Tongue (tissue), 2 donors: ENCODE data around the gene MCF2L. TPM values are rescaled to one million over a fixed set of nuclear protein-coding genes. Genes with fewer than 3 reads are reported as not detected.

Experiments
- DNase-seq: peaks from one replicate; pipeline ENCODE4 v3.0.0-alpha.2; 2015
- total RNA-seq: library from RNA; depleted of rRNA; stranded (reverse); fragments of >200 nt; gene quantifications from one replicate; pipeline ENCODE4 v1.2.3, GENCODE V29; 2014

The MCF2L gene
- total RNA-seq, 1 donor from 2014 or later: 60.7 TPM

DNA sequence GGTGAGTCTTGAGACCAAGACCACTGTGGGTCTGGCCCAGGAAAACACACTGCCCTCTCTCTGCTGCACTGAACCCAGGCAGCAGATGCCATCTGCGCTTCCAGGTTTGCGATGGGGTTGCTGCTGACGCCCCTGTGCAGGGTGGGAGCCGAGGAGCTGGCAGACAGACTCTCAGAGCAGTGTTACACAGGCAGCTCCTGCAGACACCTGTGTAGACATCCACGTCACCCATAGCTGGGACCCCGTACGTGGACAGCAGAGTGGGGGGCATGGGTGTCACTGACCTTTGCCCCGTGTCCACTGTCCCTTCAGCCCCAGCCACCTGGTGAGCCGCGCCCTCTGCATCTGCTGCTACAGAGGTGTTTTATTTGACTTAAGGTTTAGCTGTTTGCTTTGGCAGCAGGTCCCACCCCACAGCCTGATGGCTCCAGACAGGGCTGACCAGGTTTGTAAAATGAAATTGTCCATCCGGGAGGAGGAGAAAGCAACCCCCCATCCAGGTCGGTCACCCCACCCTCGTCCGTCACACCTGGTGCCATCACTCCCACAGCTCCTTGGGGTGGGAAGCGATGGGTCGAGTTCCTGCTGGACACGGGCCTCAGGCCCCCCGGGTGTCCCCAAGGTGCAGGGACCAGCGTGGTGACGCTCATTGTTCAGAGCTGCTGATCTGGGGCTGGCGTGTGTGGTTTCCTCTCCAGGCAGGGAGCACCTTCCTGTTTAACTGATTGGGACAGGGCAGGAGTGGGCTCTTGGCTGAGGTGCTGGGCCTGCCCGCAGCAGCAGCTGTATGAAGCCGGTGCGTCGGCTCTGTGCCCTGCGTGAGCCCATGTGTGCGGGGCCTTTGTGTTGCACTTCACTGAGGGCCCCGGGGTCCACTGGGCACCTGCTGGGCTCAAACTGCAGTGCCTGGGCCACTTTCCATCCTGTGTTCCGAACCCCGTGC is 28.4 kb downstream of the MCF2L start:
- DNase-seq: no peak

- peak; percentile 56 for DNase-seq
Observed at GRCh38 chr13:112998521-112999280, 29.7 kb downstream of the MCF2L start.

GRCh38 chr13:112999414-113000177 is 30.6 kb downstream of the MCF2L start:
- no peak for DNase-seq

DNA sequence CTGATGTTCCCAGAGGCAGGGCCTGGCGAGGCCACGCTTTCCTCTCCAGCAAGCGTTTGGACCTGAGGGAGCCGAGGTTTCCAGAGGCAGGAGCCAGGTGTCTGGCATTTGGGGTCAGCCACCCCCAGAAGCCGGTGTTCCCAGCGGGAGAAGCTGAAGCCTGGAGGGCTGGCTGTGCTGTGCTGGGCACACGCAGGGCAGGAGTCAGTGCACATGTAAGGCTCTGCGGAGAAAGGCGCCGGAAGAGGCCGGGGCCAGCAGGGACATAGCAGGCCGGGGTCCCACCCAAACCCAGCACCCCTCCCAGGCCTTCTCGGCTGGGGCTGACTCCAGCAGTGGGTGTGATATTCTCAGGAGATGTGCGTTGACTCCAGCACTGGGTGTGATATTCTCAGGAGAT is 31.6 kb downstream of the MCF2L start:
- no peak for DNase-seq

- DNase-seq: peak; percentile 97
Observed at GRCh38 chr13:113001241-113002140, 32.5 kb downstream of the MCF2L start.

DNA sequence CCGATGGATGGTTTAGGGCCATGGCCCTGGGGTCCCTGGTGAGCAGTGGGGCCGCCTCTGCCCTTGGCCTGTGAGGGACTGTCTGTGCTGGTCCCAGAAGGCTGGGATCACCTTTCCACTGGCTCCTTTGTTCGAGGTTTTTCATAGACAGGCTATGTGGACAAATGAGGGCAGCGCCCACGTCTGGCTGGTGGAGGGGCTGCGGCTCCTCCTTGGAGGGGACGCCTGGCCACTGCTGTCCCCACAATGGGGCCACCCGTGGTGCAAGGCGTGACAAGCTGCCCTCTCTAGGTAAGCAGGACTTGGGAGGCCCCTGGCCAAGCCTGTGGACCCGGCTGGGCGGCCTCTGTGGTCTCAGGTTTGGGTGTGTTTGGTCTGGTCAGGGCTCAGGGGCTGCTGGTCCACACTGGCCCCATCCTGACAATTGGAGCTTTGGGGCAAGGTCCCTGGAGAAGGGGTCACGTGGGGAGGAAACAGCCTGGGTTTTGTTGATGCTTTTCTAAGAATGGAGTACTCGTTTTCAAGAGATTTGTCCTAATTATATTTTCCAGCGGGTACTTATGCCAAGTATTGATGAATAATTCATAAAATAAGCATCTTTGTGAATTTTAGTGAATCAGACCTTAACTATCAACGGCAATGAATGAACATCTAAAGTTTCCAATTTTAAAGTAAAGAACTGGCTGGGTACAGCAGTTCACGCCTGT is 33.3 kb downstream of the MCF2L start:
- peak; percentile 72 for DNase-seq

DNA sequence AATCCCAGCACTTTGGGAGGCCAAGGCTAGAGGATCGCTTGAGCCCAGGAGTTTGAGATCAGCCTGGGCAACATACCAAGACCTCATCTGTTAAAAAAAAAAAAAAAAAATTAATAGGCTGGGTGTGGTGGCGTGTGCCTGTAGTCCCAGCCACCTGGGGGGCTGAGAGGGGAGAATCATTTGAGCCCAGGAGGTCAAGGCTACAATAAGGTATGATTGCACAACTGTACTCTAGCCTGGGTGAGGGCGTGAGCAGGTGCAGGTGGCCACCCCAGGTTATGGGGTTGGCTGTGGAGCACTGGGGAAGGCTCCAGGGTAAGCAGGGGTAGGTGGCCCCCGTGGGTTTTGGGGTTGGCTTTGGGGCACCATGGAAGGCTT is 33.9 kb downstream of the MCF2L start:
- no peak for DNase-seq

GRCh38 chr13:113004126-113004525 is 35.1 kb downstream of the MCF2L start:
- no peak for DNase-seq

- no peak for DNase-seq
Observed at GRCh38 chr13:113005076-113005865, 36.3 kb downstream of the MCF2L start.

GRCh38 chr13:113005997-113006396 is 37.0 kb downstream of the MCF2L start:
- no peak for DNase-seq

DNA sequence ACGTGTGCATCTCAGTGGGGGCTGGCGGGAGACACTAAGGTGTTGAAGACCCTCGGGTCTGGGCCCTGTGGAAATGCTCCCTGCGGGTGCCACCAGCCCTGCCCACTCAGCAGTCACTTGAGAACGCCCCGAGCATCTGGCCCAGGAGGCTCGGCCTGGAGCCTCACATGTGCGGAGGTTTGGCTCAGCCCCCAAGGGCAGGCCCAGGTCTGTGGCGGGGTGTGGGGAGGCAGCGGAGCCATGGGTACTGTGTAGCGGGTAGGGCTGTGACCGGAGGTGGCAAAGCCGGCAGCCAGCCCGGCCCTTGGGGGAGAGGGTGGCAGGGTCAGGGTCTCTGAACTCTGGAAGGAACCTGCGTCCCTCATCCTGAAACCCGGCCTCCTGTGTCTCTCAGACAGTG is 37.6 kb downstream of the MCF2L start:
- DNase-seq: no peak

GRCh38 chr13:113008851-113009250 is 39.8 kb downstream of the MCF2L start:
- DNase-seq: no peak

DNA sequence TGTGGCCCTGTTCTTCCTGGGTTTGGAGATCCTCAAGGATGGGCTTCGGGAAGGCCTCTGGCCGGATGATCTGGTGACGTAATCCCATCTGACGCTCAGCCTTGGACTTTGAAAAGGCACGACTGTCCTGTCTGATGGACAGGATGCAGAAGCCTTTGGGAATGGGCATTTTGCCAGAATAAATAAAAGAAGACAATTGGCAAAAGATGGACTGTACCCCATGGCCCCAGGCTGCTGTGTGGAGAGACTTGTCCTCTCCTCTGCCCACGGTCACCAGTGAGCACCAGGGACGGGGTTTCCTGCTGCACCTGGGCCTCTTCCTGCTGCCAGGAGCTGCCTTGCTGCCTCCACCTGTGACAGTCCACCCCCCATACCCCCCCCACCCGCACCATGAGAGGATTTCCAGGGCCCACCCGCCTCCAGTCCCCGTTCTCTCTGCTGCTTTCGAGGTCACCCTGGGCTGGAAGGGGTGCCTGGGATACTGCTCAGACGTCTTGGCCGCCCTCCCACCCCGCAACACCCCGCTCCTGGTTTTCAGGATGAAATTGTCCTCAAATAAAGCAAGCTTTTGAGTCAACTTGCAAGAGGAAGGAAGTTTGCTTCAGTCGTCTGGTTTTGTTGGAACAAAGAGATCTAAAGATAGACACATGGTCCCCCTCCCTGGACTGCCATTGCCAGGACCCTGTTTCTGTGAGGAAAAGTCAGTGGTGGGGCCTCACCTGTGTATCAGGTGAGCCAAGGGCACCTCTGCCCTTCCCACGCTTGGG is 40.9 kb downstream of the MCF2L start:
- DNase-seq: peak; percentile 78

DNA sequence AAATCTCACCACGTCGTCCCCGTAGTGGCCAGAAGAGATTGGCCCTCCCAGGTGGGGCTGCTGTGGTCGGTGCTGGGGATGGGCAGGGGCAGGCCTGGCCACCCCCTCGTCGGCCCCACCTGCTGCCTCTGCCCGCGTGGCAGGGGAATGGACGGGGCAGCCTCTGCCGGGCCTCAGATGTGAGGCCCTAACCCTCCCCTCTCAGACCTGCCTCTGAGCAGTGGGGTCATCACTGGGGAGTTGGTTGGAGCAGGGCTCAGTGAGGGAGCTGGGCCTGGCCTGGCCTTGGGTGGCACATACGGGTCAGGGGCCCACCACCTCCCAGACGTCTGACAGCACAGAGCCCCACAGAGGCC is 41.5 kb downstream of the MCF2L start:
- no peak for DNase-seq

- peak; percentile 49 for DNase-seq
Observed at GRCh38 chr13:113013303-113013702, 44.3 kb downstream of the MCF2L start.

GRCh38 chr13:113013878-113014751 is 45.1 kb downstream of the MCF2L start:
- peak; percentile 40 for DNase-seq

DNA sequence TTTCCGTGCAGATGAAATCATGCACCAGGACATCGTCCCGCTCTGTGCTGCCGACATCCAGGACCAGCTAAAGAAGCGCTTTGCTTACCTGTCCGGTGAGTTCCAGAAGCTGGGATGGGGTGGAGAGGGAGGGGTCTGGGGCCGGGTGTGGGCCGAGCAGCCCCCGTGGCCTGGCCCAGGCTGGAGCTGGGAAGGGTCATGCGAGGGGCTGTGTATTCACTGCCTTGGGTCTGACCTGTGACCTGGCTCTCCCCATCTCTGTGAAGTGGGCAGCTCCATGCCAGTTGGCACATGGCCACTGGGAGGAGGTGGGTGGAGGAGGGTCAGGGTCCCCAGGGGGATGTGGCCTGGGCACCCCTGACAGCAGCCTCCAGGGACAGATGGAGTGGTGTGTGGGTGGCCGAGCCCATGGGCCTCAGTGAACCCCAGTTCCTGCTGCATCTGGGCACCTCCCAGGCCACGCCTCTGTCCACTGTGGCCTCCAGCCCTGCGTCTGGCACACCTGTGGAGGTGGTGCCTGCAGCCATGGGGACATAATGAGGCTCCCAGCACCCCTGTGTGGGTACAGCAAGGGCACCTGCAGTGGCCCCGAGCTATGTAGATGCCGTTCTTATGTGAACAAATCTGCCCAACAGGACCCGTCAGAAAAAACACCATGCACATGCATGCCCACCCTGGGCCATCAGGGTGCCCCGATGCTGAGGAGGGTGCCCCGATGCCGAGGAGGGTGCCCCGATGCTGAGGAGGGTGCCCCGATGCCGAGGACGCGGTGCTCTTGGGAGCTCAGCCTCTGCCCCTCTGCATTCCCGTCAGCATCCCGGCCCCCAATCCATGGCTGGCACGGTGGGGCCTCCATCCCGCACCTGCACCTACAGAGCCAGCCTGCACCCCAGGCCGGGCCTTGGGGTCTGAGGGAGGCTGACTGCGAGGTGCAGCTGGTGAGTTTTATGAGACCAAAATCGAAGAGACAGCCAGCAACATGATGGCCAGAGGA is 46.0 kb downstream of the MCF2L start:
- no peak for DNase-seq
